Neural cell (in vitro differentiated cells): ENCODE data around the gene BAX. TPM values are rescaled to one million over a fixed set of nuclear protein-coding genes. Genes with fewer than 3 reads are reported as not detected.

Source experiments
- H2AFZ ChIP-seq: fragments of 200-600, 300-800 bp; sonication (generic), shearing (Covaris generic); 2 replicates; pipeline ENCODE4 v1.6.0; 2014; ENCODE audit warnings: low read depth, mild to moderate bottlenecking, antibody characterized with exemption, low read length, moderate library complexity
- H3F3A ChIP-seq: fragments of 200-600 bp; shearing (Covaris generic); 2 replicates; pipeline ENCODE4 v1.6.1; 2016; ENCODE audit warnings: mild to moderate bottlenecking, moderate library complexity, mixed read lengths, antibody characterized with exemption, low read length; ENCODE audit not compliant: insufficient read depth, poor library complexity, severe bottlenecking
- H3K27ac ChIP-seq: fragments of 200-600, 300-800 bp; sonication (generic), shearing (Covaris generic); 2 replicates; pipeline ENCODE4 v1.5.1; 2014; ENCODE audit warnings: mild to moderate bottlenecking, low read length, moderate library complexity
- H3K27me3 ChIP-seq: fragments of 300-800, 200-600 bp; sonication (generic), shearing (Covaris generic); 2 replicates; pipeline ENCODE4 v1.6.0; 2014; ENCODE audit warnings: mild to moderate bottlenecking, low read depth, low read length, moderate library complexity; ENCODE audit not compliant: insufficient read depth
- H3K36me3 ChIP-seq: fragments of 300-800, 200-600 bp; sonication (generic), shearing (Covaris generic); 2 replicates; pipeline ENCODE4 v1.5.1; 2014; ENCODE audit warnings: mild to moderate bottlenecking, antibody characterized with exemption, low read length, moderate library complexity; ENCODE audit not compliant: insufficient read depth
- H3K4me2 ChIP-seq: fragments of 300-800, 200-600 bp; sonication (generic), shearing (Covaris generic); 2 replicates; pipeline ENCODE4 v1.6.0; 2014; ENCODE audit warnings: mild to moderate bottlenecking, low read length
- H3K4me3 ChIP-seq: fragments of 300-800, 200-600 bp; sonication (generic), shearing (Covaris generic); 2 replicates; pipeline ENCODE4 v1.5.1; 2014; ENCODE audit warnings: mild to moderate bottlenecking, low read length, moderate library complexity
- H3K79me2 ChIP-seq: fragments of 200-600 bp; shearing (Covaris generic); replicated peaks from 2 replicates; pipeline ENCODE4 v1.6.0; 2014; ENCODE audit warnings: mild to moderate bottlenecking, low read length, moderate library complexity; ENCODE audit not compliant: insufficient read depth
- H3K9ac ChIP-seq: fragments of 300-800, 200-600 bp; sonication (generic), shearing (Covaris generic); 2 replicates; pipeline ENCODE4 v1.6.1; 2016; ENCODE audit warnings: mild to moderate bottlenecking, low read length, mixed read lengths
- H3K9me2 ChIP-seq: fragments of 200-600 bp; shearing (Covaris generic); 2 replicates; pipeline ENCODE4 v1.6.1; 2016; ENCODE audit warnings: mild to moderate bottlenecking, low read length, mixed read lengths; ENCODE audit not compliant: insufficient read depth
- H3K9me3 ChIP-seq: fragments of 200-600, 300-800 bp; sonication (generic), shearing (Covaris generic); 2 replicates; pipeline ENCODE4 v1.6.1; 2016; ENCODE audit warnings: mild to moderate bottlenecking, mixed run types, low read length, moderate library complexity, mixed read lengths
- H4K20me1 ChIP-seq: fragments of 200-600 bp; shearing (Covaris generic); 2 replicates; pipeline ENCODE4 v1.6.1; 2016; ENCODE audit warnings: mild to moderate bottlenecking, mixed run types; ENCODE audit not compliant: insufficient read depth
- CTCF ChIP-seq: fragments of 450-650 bp; IDR thresholded peaks from 2 replicates; pipeline ENCODE4 v1.5.1; 2014; ENCODE audit warnings: antibody characterized with exemption, mild to moderate bottlenecking, moderate library complexity; ENCODE audit not compliant: poor library complexity, severe bottlenecking
- EP300 ChIP-seq: fragments of 450-650 bp; conservative IDR thresholded peaks from 2 replicates; pipeline ENCODE4 v1.6.1; 2014; ENCODE audit warnings: antibody characterized with exemption, mild to moderate bottlenecking, moderate library complexity; ENCODE audit not compliant: poor library complexity, severe bottlenecking
- EZH2 ChIP-seq: fragments of 200-600, 300-800 bp; shearing (Covaris generic), sonication (generic); IDR thresholded peaks from 2 replicates; pipeline ENCODE4 v1.6.1; 2014; ENCODE audit warnings: antibody characterized with exemption, low read length, borderline replicate concordance, mild to moderate bottlenecking; ENCODE audit not compliant: insufficient read depth, poor library complexity, severe bottlenecking
- MXI1 ChIP-seq: fragments of 450-650 bp; conservative IDR thresholded peaks from 2 replicates; pipeline ENCODE4 v1.6.1; 2014; ENCODE audit warnings: antibody characterized with exemption, mild to moderate bottlenecking; ENCODE audit not compliant: poor library complexity, severe bottlenecking
- POLR2AphosphoS5 ChIP-seq: IDR thresholded peaks from 2 replicates; pipeline ENCODE4 v1.6.1; 2012
- RAD21 ChIP-seq: fragments of 450-650 bp; conservative IDR thresholded peaks from 2 replicates; pipeline ENCODE4 v1.6.1; 2014; ENCODE audit warnings: antibody characterized with exemption, mild to moderate bottlenecking, moderate library complexity
- REST ChIP-seq: IDR thresholded peaks from 2 replicates; pipeline ENCODE4 v1.6.1; 2012; ENCODE audit warnings: borderline replicate concordance
- SMC3 ChIP-seq: fragments of 450-650 bp; conservative IDR thresholded peaks from 2 replicates; pipeline ENCODE4 v1.6.1; 2014; ENCODE audit warnings: antibody characterized with exemption, mild to moderate bottlenecking, moderate library complexity; ENCODE audit not compliant: poor library complexity
- TAF1 ChIP-seq: IDR thresholded peaks from 2 replicates; pipeline ENCODE4 v1.6.1; 2012; ENCODE audit warnings: low read depth
- polyA plus RNA-seq: library from polyadenylated mRNA; depleted of rRNA; stranded (reverse); fragments of >200 nt; gene quantifications from 2 replicates; pipeline ENCODE4 v1.2.3, GENCODE V29; 2014

Gene BAX
- polyA plus RNA-seq, 1 donor from 2014 or later: 71.9 TPM

DNA sequence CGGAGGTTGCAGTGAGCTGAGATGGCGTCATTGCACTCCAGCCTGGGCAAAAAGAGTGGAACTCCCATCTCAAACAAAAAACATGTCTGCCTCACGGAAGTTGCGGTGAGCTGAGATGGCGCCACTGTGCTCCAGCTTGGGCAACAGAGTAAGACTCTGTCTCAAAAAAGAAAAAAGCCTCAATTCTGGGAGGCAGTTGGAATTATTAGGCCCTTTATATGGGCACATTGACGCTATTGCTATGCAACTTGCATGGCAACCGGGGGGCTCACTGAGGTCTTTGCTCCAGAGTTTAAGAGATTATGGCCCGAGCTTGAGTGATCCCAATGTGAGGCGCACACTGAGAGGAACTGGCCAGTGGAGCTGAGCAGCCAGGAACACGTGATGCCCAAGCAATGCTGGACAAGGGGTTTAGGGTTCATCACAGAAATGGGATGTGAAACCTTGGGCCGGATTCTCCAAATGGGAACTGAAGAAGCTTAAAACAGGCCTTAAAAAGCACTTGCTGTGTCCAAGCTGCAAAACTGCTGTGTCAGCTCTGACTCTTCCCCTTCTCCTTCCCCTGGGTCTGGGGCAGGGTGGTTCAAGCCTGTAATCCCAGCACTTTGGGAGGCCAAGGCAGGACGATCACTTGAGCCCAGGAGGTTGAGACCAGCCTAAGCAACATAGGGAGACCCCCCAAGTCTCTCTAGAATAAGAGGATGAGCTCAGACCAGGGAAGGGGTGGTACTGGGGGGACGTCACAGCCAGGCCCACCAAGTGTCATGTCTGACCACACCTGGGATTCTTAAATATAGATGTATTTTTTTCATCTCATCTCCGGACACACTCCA lies 12.9 kb downstream of the BAX start:
- Histone ChIP-seq H2AFZ (no peak overlapping the region), H3K79me2 (peaks cover 6% of the 10 kb centered on the region), H3K36me3 (peaks cover 5% of the 10 kb centered on the region), H3K27me3 (no peaks in the 10 kb centered on the region), H3K4me3 (no peak overlapping the region), H3K9me2 (no peaks in the 10 kb centered on the region), H4K20me1 (no peaks in the 10 kb centered on the region), H3K9me3 (no peaks in the 10 kb centered on the region), H3F3A (no peaks in the 10 kb centered on the region), H3K4me2 (no peak overlapping the region), H3K27ac (no peak overlapping the region), H3K9ac (no peak overlapping the region)
- TF ChIP-seq EP300 (no peak), POLR2AphosphoS5 (no peak), SMC3 (no peak), RAD21 (no peak), CTCF (no peak), REST (no peak), MXI1 (no peak), EZH2 (no peak), TAF1 (no peak)

GRCh38 chr19:48968179-48968661 lies 13.5 kb downstream of the BAX start:
- Histone ChIP-seq H3K36me3 (peaks cover 5% of the 10 kb centered on the region), H2AFZ (no peak overlapping the region), H3K9me2 (no peaks in the 10 kb centered on the region), H3K9ac (no peak overlapping the region), H3K4me3 (no peak overlapping the region), H3K9me3 (no peaks in the 10 kb centered on the region), H3K27ac (no peak overlapping the region), H3K79me2 (peaks cover 6% of the 10 kb centered on the region), H3F3A (no peaks in the 10 kb centered on the region), H4K20me1 (no peaks in the 10 kb centered on the region), H3K27me3 (no peaks in the 10 kb centered on the region), H3K4me2 (no peak overlapping the region)
- TF ChIP-seq MXI1 (no peak), REST (no peak), SMC3 (no peak), EP300 (no peak), CTCF (no peak), POLR2AphosphoS5 (no peak), RAD21 (no peak), EZH2 (no peak), TAF1 (no peak)
